ENCODE data around the gene KBTBD4. TPM values are rescaled to one million over a fixed set of nuclear protein-coding genes. Genes with fewer than 3 reads are reported as not detected.
A peak's percentile ranks its signal among the peaks of the same experiment; 100 is the strongest.

KBTBD4 gene
- total and polyA plus RNA-seq, 2 of the 8 experiments (the other 6 are each of a cell fraction or from before 2014, with no cell fraction given): 12.0 to 19.5 TPM

GRCh38 chr11:47551086-47551485 is 27.7 kb downstream of the KBTBD4 start:
- H3K4ac ChIP-seq (replicated peaks; ENCODE audit: insufficient read length, low read depth, low read length): no peak overlapping the region
- no peaks in the 10 kb centered on the region for H3K9me3 ChIP-seq (ENCODE audit: insufficient read depth in 2 of 2, low read depth in 1 of 2, low read length in 1 of 2)
- H2BK5ac ChIP-seq (ENCODE audit: low read depth, low read length): no peak overlapping the region
- H3K79me1 ChIP-seq (ENCODE audit: low read depth, low read length): no peaks in the 10 kb centered on the region
- no peak overlapping the region for H3K23ac ChIP-seq (ENCODE audit: insufficient read length)
- no peak overlapping the region for H3K27ac ChIP-seq (ENCODE audit: low read depth, low read length)
- H3K14ac ChIP-seq (ENCODE audit: insufficient read length): no peak overlapping the region
- peaks cover 49 to 66% of the 10 kb centered on the region in 2 experiments for H3K79me2 ChIP-seq (ENCODE audit: control insufficient read depth in 1 of 2, insufficient read depth in 2 of 2, low read length in 2 of 2)
- H2BK15ac ChIP-seq (ENCODE audit: low read length): no peak overlapping the region
- H3K18ac ChIP-seq (ENCODE audit: extremely low read depth, low read length): no peak overlapping the region
- peaks cover 0 to 2% (median 0%) of the 10 kb centered on the region in 4 experiments; a peak in 1 of 7 replicates for H3K4me1 ChIP-seq (replicated peaks in 1 of 4; ENCODE audit: control insufficient read depth in 3 of 4, insufficient read depth in 4 of 4, low read length in 3 of 4)
- no peak overlapping the region for H3K56ac ChIP-seq (replicated peaks; ENCODE audit: insufficient read length, low read depth, low read length)
- H2BK12ac ChIP-seq (ENCODE audit: low read depth, low read length): no peak overlapping the region
- no peak overlapping the region for H3K9ac ChIP-seq (replicated peaks in 1 of 4; ENCODE audit: extremely low read depth in 1 of 4, low read depth in 3 of 4, low read length in 3 of 4)
- H4K91ac ChIP-seq (replicated peaks; ENCODE audit: insufficient read length, low read length): no peak overlapping the region
- peak overlapping the region in 2 of 4 experiments; percentile 83 to 96; a peak in 3 of 8 replicates for H3K4me3 ChIP-seq (ENCODE audit: extremely low read depth in 1 of 4, insufficient read depth in 2 of 4, low read depth in 3 of 4, low read length in 4 of 4)
- peaks cover 3% of the 10 kb centered on the region; the same call in 1 of the 2 replicates for H3K23me2 ChIP-seq (ENCODE audit: low read depth, low read length)
- no peak overlapping the region for H2AFZ ChIP-seq (ENCODE audit: low read length)
- no peak overlapping the region for H4K8ac ChIP-seq (ENCODE audit: extremely low read depth, insufficient read depth, low read length)
- ChIA-PET CTCF (ENCODE audit: partially characterized antibody) (interaction anchor here (1.0 to 2.3 kb wide), 8 partner anchors 11 to 66 kb away, joined by 3 to 25 read pairs (median 6); no protein-coding TSS in a partner anchor), POLR2A (ENCODE audit: partially characterized antibody) (interaction anchor here (0.6 to 5.0 kb wide), 10 partner anchors 11 to 70 kb away, joined by 3 to 65 read pairs (median 10); partner anchors contain the start of genes KBTBD4, NDUFS3 and PTPMT1)
- H4K20me1 ChIP-seq (replicated peaks in 1 of 2; ENCODE audit: control insufficient read depth in 1 of 2, insufficient read depth in 2 of 2, low read length in 2 of 2): peaks cover 13 to 19% of the 10 kb centered on the region in 2 experiments
- peak overlapping the region; percentile 73 to 85 for H3K4me2 ChIP-seq (ENCODE audit: insufficient read depth in 1 of 2, low read depth in 2 of 2, low read length in 2 of 2)
- no peak overlapping the region for H2BK120ac ChIP-seq (replicated peaks; ENCODE audit: low read depth, low read length)
- H2BK20ac ChIP-seq (ENCODE audit: low read length): no peak overlapping the region
- peaks cover 0 to 6% (median 0%) of the 10 kb centered on the region in 4 experiments; a peak in 1 of 8 replicates for H3K36me3 ChIP-seq (ENCODE audit: control insufficient read depth in 2 of 4, insufficient read depth in 4 of 4, low read length in 3 of 4)
- FAIRE-seq: peak; percentile 13
- no peaks in the 10 kb centered on the region for H3K27me3 ChIP-seq (replicated peaks in 1 of 4; ENCODE audit: control insufficient read depth in 3 of 4, extremely low read depth in 1 of 4, insufficient read depth in 3 of 4, low read length in 3 of 4)
- no peak overlapping the region for H4K5ac ChIP-seq (ENCODE audit: insufficient read length, low read depth, low read length)
- no peak for DNase-seq (ENCODE audit: low read depth in 1 of 2, low spot score in 2 of 2)
- H2AK5ac ChIP-seq (ENCODE audit: low read depth, low read length): no peak overlapping the region
- TF ChIP-seq POU5F1 (IDR thresholded peaks at IDR 0.05; ENCODE audit: low read depth, low read length) (no peak), MAX (IDR thresholded peaks at IDR 0.05) (no peak), SIX5 (IDR thresholded peaks at IDR 0.05; ENCODE audit: low read depth, low read length) (no peak), BRCA1 (IDR thresholded peaks at IDR 0.05; ENCODE audit: low read depth, low read length) (no peak), BACH1 (IDR thresholded peaks at IDR 0.05; ENCODE audit: low read length) (no peak), POLR2A (IDR thresholded peaks at IDR 0.05; ENCODE audit: control extremely low read depth in 1 of 2, low read depth in 2 of 2, low read length in 2 of 2) (no peak), RAD21 (IDR thresholded peaks at IDR 0.05 in 1 of 2, conservative IDR thresholded peaks at IDR 0.05 in 1 of 2; ENCODE audit: low read depth in 2 of 2, low read length in 2 of 2) (peak; percentile 11 to 37; a peak in 2 of 4 replicates), EGR1 (IDR thresholded peaks at IDR 0.05; ENCODE audit: borderline replicate concordance, low read depth, low read length) (no peak), YY1 (IDR thresholded peaks at IDR 0.05; ENCODE audit: low read depth, low read length) (peak; percentile 20; the same call in 1 of the 2 replicates), HDAC2 (IDR thresholded peaks at IDR 0.05; ENCODE audit: borderline replicate concordance in 1 of 2, low read depth in 2 of 2, low read length in 2 of 2) (no peak), CBX8 (IDR thresholded peaks at IDR 0.05; ENCODE audit: borderline replicate concordance, low read depth, low read length) (no peak), KDM1A (IDR thresholded peaks at IDR 0.05; ENCODE audit: borderline replicate concordance, low read length) (no peak), GABPA (IDR thresholded peaks at IDR 0.05; ENCODE audit: borderline replicate concordance, insufficient read depth, low read length) (no peak), E2F6 (IDR thresholded peaks at IDR 0.05) (no peak)
